ENCODE data around the gene CFAP97D2.
"Not testable (repeated sequence)": the region's sequence is repeated elsewhere in the genome, so short reads cannot be mapped to it uniquely, and the experiment has no call there.

CFAP97D2 gene

DNA sequence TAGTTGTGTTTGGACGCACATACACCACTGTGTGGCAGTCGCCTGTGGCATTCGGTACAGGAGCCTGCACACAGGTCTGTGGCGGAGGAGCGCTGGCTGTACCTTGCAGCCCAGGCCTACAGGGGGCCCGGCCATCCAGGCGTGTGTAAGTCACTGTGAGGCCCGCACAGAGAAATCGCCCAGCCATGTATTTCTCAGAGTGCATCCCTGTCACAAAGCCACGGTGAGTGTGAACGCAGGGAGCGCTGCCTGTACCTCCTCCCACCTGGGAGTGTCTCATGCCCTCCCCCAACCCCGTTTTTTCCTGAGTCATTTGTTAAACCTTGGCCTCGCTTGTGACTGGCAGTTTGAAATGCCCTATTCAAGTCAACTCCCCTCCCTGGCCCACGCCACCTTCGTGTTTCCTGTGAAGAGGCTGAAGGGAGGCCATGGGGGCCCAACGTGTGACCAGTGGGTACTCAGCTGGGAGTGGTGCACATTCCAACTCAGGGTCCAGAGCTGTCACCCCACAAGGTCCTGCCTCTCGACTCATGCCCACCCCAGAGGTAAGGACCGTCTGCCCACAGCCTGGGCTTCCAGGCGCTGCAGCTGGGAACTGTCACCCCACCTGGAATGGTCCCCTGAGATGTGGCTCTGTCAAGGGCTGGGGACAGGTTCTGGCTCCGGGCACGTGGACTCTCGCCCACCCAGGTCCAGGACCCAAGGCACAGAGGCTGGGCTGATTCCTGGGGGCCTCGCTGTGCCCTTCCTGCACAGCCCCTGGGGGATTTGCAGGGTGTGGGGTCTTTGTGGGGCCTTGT is 35.1 kb upstream of the CFAP97D2 start:
- DNase-seq (ENCODE audit: low read depth): no peak

DNA sequence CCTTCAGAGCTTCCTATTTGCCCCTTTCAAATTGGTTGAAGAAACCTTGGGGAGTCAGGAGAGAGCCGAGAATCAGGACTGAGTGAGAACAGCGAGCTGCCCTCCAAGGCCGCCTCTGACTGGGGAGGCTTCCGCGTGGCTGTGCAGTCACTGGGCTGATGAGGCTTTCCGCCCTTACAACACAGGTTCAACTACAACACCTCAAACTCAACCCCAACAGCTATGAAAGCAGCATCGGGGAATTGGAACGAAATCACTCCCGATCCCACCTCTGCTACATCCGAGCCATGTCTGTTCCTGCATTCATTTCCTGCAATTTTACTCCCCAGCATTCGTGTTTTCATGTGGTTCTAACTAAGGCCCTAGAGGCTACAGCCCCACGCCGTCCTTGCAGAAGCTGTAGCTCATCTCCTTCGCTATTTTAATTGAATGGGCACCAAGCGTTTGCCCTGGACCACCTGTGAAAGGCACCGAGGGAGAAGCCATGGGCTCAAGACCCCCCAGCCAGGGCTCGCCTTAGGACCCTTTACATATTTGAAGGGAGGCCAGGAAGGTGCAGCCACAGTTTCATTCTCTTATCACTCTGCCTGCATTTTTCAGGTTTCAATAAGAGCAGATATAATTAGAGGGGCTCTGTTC is 34.3 kb upstream of the CFAP97D2 start:
- DNase-seq (ENCODE audit: low read depth): no peak

DNA sequence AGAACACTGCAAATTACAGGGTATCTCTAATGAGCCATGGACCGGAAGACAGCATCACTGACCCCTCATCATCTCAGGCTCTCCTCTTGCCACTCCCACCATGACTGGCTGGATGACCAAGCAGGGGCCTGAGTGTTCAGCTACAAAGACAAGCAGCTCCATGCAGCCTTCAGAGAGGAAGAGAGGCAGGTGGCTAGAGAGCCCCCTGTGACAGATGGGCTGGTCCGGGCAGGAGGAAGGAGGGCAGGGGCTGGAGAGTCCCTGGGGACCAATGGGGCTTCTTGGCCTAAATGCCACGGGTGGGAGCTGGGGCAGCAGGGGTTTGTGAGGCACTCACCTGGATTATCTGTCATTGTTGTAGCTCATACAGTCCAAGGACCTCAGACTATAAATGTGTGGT is 33.8 kb upstream of the CFAP97D2 start:
- no peak for DNase-seq (ENCODE audit: low read depth)

DNA sequence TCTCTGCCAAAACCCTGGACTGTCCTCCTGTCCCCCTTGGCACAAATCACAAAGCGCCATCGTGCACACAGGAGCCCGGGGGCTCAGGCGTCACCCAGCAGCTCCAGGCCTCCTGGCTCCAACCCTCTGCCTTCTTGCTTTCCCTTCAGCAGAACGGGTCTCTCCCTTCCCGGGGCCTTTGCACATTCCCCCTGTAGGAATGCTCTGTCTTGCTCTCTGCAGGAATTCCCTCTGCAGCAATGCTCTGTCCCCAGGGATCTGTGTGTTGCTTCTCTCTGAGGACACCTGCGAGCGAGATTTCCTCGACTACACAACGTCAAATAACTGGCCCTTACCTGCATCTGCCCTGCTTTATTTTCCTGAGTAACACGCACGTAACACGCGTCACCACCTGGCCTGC is 33.3 kb upstream of the CFAP97D2 start:
- DNase-seq (ENCODE audit: low read depth): no peak

DNA sequence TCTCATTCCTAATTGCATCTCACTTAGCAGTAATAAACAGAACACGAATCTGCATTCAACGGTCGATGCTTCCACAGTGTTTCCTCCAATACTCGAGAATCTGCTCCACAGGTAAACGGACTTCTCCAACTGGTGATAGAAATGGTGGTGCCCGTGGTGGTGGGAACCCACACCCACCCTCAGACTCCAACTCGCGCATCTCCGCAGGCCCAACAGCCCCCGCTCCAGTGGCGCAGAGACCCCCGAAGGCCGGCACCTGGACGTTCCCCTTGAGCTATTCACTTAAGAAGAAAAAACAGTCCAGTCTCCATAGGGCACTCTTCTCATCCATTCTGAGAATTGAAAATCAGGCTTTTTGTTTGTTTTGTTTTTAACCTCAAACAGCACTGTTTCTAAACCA is 32.9 kb upstream of the CFAP97D2 start:
- DNase-seq (ENCODE audit: low read depth): no peak

DNA sequence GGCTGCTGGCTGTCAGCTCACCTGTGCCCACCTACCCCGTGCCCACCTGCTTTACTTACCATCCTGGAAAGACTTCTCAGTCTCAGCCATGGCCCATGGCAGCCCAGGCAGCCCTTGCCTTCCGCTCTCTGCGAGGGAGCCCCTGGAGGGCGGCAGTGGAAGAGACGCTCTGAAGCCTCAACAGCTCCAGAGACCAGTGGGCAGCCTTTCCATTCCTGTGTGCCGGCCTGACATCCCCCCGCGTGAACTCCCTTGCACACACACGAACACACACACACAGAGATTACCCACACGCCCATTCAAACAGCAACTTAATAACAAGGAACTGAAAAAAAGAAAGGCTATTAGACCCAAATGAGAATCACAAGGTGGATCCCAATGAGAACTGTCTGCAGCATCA is 32.4 kb upstream of the CFAP97D2 start:
- DNase-seq (ENCODE audit: low read depth): no peak

DNA sequence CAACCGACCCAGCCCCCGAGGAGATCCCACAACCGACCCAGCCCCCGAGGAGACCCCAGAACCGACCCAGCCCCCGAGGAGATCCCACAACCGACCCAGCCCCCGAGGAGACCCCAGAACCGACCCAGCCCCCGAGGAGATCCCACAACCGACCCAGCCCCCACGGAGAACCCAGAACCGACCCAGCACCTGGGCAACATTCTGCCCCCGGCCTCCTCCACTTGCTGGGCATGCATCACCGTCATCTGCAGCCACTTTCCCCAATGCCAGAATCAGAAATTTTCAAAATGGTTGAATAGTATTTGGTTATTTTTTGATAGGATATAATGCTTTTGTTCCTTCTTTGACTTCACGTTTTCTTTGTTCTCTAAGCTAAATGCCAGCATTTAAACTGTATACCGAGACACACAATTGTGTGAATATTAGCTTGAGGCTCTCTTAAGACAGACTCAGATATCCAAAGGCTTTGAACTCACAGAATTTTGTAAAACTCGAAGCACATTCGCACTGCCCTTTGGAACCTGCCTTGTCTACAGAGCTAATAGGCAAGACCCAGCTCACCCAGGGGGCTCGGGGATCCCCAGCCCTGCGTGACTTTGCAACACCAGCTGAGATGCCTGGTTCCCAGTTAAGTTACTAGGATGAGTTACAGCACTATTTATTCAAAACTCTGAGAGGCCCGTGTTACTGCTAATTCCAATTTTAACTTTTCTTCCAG is 31.1 kb upstream of the CFAP97D2 start:
- no peak for DNase-seq (ENCODE audit: low read depth)

DNA sequence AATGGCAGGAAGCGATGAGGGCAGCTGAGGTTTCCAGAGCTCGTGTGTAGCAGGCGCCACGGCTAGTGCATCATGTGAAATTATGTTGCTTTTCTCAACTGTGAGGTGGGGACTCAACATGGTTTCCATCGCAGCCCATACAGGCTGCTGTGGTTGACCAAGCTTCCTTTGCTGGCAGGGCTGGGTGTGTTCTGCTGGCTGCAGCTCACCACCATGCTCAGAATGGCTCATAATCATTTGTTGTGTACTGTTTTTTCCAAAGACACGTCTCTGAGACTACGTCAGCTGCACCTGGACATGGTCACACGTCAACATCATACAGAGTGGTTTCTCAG is 30.6 kb upstream of the CFAP97D2 start:
- DNase-seq (ENCODE audit: low read depth): peak; percentile 65

DNA sequence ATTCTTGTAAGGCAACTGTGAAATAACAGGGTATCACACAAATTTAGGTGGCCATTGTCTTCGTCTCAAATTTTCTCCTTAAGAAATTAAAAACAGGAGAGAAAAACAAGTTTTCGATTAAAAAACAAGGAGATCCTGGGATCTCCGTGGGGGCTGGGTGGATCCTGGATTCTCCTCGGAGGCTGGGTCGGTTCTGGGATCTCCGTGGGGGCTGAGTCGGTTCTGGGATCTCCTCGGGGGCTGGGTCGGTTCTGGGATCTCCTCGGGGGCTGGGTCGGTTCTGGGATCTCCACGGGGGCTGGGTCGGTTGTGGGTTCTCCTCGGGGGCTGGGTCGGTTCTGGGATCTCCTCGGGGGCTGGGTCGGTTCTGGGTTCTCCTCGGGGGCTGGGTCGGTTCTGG is 30.2 kb upstream of the CFAP97D2 start:
- not testable (repeated sequence) for DNase-seq (ENCODE audit: low read depth)

DNA sequence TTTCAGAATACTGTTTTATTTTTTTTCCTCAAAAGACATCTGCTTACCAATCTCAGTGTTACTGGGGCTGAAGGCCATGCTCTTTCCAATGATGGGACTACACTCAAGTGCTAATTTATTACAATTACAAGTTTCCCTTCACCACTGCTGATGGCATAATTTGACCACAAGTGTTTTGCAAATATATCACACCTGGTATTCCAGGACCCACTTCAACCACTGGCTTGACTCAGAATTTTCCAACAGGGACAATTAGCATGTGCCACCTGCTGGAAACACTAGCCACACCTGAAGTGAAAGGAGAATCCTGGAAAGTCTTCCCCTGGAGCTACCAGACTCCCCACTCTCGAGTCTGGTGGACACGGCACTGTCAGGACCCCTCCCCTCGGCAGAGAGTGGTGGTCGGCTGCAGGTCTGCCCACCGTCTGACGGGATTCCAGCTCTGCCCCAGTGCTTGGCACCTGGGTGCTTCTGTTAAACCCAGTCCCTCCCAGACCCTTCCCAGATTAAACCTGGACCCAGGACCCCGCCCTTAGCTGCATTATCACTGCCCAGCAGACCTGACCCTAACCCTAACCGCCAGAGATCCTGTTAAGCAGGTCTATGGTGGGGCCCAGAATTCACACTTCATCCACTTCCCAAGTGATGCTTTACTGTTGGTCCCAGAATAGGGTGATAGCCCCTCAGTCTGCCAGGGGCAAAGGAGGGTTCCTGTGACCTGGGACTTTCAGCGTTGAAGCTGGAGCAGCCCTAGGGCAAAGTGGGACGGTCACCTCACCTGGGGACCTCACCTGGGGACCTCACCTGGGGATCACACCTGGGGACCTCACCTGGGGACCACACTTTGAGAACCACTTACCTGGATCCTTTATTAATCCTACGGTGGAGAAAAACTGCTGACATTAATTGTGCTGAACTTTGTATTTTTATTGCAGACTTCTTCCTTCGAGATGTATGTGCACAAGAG is 29.0 kb upstream of the CFAP97D2 start:
- no peak for DNase-seq (ENCODE audit: low read depth)

DNA sequence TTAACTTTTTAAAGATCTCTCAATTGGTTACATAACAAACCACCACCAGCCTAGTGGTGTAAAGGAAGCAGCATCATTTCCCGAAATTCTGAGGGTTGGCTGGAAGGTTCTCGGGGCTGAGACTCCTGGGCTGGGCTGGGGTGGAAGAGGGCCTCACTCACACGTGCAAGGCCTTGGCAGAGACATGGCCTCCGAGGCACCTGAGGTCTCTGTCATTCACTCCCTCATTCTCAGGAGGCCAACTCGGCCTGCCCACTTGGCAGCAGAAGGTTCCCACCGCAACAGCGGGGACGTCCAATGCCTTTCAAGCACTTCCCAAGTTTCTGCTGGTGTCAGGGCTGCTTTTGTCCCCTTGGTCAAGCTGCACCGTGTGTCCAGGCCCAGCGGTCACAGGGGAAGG is 28.0 kb upstream of the CFAP97D2 start:
- no peak for DNase-seq (ENCODE audit: low read depth)

DNA sequence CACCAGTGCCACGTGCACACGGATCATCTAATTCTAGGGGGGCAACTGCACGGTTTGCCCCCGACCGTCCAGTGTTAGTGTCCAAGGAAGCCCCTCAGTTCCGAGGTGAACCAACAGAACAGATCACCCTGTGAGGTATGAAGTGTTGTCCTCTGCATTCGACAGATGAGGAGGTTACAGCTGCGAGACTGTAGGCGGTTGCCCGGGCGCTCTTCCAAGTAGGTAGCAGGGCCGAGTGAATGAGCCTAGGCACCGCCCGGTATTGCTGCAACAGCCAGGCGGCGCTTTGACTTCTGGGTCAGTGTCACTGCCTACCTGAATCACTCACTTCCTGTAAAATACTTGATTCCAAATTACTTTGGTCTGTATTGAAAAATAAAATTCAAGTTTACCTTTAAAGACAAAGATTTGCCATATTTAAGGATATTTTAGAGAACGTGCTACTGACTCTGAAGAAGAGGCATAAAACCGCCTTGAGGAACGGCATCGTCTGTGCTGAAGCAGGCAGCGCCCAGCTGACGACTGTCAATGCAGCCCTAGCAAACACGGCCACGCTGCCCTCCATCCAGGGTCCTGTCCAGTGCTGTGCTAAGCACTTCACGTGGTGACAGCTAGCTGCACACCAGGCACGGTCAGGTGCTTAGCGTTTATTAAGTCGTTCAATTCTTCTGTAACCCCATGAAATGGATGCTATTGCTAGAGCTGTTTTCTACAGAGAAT is 27.3 kb upstream of the CFAP97D2 start:
- no peak for DNase-seq (ENCODE audit: low read depth)

DNA sequence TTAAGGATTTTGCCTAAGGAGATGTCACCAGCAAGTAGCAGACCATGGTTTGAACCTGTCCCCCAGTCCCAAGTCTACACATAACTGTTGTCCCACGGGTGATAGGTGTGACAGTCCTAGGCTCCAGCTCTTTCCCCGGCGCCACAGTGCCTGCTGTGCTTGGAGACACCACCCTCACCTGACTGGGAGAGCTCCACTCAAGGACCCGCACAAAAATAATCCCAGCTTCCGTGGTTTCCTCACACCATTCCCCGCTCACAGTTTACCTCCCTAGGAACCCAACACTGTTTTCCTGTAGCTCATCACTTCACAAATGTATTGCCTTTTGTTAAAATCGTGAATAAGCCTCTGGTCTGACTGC is 26.8 kb upstream of the CFAP97D2 start:
- DNase-seq (ENCODE audit: low read depth): no peak

DNA sequence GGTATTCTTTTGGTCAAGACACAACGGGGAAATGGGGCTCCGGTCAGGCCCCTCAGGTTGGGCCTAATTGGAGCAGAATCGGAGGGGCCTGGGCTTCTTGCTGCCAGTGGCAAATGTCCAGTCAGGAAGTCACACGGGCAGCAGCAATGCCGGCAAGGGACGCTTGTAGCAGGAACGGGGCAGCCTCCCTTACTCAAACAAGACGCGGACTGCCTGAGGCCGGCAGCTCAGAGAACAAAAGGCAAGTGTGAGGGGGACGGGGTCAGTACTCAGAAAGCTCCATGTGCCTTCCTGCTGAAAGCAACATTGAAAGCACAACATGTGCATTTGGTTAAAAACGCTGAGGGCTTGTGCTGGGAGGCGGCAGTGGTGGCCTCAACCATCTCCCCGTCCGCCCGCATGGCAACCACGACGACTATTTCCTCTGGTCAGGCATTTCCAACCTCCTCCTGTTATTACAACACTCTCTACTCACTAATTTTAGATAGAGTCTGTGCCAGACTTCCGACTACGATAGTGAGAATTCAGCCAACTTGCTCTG is 26.2 kb upstream of the CFAP97D2 start:
- no peak for DNase-seq (ENCODE audit: low read depth)

DNA sequence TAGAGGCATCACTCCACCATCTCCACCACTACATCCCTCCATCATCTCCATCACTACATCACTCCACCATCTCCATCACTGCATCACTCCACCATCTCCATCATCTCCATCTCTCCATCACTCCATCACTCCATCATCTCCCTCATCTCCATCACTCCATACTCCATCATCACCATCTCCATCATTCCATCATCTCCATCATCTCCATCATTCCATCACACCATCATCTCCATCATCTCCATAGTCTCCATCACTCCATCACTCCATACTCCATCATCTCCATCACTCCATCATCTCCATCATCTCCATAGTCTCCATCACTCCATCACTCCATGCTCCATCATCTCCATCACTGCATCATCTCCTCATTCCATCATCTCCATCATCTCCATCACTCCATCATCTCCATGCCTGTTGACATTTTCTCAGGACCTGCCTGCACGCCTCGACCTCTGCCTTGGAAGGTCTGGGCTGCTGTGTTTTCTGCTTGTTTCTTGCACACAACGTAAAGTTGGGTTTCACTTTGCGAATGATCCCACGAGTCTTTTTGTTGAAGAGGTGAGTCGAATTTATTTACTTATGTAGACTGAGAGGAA is 25.5 kb upstream of the CFAP97D2 start:
- DNase-seq (ENCODE audit: low read depth): no peak

DNA sequence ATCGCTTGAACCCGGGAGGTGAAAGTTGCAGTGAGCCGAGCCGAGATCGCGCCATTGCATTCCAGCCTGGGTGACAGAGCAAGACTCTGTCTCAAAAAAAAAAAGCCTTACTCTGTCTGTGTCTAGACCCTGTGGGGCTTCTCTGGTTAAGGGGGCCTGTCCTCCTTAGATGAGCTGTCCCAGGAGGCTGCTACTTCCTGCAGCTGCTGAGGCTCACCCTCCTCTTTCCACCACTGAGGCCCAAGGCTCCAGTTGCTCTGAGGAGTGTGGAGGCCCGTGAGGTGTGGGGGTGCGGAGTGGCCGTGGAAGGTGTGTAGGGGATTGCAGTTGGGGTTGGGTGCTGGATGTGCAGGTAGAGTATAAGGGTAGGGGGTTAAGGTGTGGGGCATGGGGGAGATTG is 24.6 kb upstream of the CFAP97D2 start:
- no peak for DNase-seq (ENCODE audit: low read depth)

DNA sequence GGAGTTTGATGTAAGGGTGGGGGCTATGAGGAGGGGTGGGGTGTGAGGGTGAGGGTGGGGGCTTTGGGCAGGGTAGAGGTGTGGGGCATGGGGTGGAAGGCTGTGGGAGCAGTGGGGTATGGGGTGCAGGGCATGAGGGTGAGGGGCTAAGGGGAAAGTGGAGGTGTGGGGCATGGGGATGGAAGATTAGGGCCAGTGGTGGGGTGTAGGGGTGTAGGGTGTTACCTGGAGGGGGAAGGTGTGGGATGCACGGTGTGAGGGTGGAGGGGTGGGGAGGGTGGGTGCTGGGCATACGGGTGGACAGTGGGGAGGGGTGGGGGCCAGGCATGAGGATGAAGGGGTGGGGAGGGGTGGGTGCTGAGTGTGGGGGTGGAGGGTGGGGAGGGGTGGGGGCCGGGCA is 23.7 kb upstream of the CFAP97D2 start:
- DNase-seq (ENCODE audit: low read depth): no peak

DNA sequence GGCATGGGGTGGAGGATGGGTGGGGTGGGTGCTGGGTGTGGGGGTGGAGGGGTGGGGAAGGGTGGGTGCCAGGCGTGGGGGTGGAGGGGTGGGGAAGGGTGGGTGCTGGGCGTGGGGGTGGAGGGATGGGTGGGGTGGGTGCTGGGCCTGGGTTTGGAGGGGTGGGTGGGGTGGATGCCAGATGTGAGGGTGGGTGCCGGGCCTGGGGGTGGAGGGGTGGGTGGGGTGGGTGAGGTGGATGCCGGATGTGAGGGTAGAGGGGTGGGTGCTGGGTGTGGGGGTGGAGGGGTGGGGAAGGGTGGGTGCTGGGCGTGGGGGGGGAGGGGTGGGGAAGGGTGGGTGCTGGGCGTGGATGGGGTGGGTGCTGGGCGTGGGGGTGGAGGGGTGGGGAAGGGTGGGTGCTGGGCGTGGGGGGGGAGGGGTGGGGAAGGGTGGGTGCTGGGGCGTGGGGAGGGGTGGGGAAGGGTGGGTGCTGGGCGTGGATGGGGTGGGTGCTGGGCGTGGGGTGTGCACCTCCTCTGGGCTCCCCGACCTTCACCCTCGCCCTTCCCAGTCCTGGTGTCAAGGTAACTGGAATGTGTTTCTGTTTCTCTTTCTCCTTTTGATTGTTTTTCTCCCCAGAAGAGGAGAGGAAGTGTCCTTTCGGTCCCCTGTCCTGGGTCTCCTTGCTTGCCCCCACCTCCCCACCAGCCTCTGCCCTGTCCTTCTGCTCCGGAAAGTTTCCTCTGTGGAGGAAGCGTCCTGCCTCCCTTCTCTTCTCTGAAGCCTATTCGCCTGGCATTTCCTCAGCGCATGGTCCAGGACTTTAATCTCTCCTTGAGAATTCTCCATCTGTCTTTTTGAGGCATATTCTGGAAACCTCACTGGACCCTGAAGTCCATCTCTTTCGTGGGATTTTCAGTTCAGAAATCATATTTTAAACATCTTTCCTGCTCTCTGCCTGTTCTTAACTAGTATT is 22.9 kb upstream of the CFAP97D2 start:
- no peak for DNase-seq (ENCODE audit: low read depth)

DNA sequence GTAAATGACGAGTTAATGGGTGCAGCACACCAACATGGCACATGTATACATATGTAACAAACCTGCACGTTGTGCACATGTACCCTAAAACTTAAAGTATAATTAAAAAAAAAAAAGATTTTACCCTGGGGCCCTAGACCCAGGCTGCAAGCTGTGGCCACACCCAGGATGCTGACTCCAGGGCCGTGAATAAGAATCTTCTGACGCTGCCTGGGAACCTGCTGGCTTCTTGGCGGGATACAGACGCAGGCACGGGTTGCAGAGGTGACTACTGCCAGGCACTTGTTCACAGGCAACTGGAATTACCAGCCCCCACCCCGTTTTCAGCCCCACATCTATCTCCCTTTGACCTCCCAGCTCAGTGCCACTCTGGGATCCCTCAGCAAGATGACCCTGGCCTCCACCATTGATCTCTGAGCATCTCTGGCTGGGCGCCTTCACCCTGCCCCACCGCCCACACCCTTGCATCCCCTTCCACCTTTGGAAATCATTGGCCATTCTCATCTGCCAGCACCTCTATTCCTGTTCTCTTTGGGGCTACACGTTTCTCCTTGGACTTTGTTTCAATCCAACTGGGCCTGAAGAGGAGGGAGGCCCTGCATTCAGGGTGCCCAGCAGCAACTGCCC is 21.1 kb upstream of the CFAP97D2 start:
- DNase-seq (ENCODE audit: low read depth): no peak
